COLO668 (cell line): Measurements from ENCODE around the gene WFS1.

Source experiments
- DNase-seq: peaks from one replicate; lab custom pipeline; 2025; ENCODE audit not compliant: unreplicated experiment; lab: John Stamatoyannopoulos, UW

WFS1 gene

DNA sequence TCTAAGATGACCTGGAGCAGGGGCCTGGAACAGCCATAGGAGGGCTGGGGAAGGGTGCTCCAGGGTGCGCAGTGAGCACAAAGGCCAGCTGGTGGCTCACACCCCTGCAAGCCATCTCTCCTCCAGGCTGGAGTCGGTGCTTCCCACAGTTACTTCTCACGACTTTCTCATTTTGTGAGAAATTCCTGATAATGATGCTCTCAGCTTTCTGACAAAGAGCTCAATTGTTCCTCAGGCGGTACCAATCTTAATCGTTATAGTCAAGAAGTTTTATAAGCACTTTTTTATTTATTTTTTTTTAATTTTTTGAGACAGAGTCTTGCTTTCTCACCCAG lies 11.7 kb upstream of the WFS1 start:
- DNase-seq: no peak

DNA sequence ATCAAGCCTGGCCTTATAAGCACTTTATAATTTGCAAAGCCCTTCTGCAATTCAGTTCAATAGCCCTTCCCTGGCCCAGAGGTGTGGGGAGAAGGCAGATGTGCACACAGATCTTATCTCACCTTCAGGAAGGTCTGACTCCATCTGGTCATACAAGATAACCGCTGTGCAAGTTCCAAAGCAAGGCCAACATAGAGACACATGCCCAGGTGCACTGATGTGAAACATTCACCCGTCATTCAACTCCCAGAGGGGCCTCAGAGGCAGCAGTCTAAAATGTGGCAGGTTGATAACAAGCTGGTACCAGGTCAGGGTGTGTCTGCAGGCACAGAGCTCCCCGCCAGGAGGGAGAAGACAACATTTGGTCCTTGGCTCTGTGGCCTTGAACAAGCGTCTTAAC lies 10.9 kb upstream of the WFS1 start:
- DNase-seq: no peak

DNA sequence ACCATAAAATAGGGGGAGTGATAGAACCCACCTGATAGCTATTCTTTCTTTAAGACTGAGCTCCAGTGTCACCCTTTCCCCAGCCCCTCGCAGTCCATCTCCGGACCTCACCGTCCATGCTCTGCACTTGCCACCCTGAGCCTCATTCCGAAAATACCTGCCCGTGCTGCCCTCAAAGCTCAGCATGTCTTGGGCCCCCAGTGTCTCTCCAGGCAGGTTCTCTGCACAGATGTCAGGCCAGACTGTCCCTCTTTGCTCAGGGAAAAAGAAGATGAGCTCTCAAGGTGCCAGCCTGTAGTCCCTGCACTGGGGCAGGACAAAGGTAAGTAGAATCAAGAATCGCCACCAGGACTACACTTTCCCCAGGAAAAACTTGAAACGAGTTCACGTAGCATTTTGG lies 9.8 kb upstream of the WFS1 start:
- DNase-seq: no peak

DNA sequence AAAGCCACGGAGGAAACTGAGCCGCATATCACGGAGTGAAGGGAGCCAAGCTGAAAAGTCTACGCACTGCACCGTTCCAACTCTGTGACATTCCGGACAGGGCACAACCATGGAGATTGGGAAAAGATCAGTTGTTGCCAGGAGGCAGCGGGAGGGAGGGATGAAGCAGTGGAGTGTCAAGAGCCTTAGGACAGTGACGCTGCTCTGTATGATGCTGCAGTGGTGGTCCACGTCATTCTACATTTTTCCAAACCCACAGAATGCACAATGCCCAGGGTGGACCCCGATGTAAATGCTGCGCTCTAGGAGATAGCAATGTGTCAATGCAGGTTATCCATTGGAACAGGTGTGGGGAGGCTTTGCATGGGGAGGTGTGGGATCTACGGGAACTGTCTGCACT lies 7.5 kb upstream of the WFS1 start:
- no peak for DNase-seq

DNA sequence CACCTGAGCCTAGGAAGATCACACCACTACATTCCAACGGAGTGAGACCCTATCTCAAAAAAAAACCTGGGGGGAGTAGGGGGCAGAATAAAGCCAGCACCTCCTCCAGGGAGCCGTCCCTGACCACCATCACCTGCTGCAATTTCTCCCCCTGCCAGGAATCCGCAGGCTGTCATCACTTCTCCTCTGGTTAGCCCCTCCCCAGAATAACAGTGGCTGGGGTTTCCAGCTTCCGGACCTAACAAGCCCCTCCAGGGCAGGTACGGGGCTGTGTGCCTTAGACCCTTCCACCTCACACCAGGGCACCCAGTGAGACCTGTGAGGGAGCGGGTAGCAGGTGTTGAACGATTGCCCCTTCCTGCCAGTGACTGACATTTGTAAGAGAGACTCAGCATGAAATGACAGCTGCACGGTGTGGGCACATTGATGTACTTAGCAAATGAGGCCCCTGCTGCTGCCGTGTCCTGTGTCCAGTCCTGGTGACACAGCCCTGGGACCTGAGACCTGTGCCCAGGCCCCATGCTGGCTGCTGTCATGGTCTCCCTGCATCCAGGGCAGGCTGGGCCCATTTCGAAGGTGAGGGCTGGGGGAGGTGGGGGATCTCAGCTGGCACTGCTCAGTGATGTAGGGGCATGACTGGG lies 6.7 kb upstream of the WFS1 start:
- no peak for DNase-seq

DNA sequence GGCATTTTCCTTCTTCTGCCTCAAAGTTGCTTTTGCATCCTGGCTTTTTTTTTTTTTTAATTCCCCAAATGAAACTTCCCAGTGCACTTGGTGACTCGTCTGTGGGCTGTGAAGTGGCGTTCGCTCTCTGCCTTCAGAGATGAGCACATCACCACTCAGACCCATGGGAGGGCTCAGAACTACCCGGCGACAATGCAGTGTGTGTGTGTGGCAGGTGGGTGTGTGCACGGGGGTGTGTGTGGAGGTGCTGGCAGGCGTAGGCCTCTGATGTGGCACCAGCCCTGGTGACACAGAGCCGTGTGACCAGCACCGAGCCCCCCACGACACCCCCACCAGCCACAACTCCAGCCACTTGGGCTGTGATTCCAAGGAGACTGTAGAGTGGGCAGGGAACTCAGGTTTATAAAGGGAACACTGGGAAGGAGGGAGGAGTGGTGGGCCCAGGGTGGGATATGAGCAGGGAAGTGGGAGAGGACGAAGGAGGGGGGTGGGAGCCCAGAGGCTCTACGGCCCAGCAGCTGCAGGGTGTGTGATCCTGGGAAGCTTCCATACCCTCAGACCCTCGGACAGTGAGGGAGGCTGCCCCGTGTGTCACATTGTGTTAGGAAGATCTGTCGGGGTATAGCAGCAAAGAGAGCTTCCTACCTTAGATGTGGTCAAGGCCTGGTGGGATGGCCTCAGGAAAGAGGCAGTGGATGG lies 6.0 kb upstream of the WFS1 start:
- no peak for DNase-seq

DNA sequence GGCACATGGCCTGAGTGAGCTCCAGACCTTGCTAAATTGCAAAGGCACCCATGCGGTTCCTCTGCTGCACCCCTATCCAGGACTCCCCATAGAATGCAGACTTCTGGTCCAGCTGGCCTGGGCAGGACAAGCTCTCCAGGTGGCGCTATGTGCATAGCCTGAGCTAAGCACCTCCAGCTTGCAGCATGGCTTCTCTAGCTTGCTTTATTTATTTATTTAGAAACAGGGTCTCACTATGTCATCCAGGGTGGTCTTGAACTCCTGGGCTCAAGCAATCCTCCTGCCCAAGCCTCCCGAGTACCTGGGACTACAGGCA lies 5.5 kb upstream of the WFS1 start:
- DNase-seq: peak; percentile 60

DNA sequence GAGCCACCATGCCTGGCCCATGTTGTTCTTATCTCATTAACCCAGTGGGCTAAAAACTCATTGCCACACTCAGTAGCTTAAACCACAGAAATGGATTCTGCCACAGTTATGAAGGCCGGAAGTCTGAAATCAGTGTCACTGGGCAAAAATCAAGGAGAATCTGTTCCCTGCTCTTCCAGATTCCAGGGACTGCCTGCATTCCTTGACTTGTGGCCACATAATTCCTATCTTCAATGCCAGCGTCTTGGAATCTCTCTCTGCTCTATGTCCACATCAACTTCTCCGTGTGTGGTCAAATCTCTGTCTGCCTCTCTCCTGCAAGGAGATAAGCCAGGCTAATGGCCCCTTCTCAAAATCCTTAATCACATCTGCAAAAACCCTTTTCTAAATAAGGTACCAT lies 4.1 kb upstream of the WFS1 start:
- DNase-seq: no peak

DNA sequence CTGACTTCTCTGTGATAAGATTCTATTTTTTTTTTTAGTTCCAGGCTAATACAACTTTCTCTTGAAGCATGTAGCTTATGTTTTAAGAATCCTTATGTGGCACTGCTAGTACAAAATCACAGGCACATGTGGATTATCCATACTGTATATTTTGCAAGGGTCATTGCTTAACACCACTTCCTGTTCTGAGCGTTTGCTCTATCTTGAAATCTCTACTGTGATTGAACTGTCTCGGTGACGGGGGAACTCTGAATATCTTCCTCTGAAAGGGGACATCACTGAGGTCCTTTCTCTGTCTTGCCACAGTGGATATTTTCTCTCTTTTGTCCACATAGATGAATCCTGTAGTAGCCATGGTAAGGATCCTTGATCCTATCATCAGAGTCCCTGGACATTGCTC lies 2.1 kb upstream of the WFS1 start:
- no peak for DNase-seq

DNA sequence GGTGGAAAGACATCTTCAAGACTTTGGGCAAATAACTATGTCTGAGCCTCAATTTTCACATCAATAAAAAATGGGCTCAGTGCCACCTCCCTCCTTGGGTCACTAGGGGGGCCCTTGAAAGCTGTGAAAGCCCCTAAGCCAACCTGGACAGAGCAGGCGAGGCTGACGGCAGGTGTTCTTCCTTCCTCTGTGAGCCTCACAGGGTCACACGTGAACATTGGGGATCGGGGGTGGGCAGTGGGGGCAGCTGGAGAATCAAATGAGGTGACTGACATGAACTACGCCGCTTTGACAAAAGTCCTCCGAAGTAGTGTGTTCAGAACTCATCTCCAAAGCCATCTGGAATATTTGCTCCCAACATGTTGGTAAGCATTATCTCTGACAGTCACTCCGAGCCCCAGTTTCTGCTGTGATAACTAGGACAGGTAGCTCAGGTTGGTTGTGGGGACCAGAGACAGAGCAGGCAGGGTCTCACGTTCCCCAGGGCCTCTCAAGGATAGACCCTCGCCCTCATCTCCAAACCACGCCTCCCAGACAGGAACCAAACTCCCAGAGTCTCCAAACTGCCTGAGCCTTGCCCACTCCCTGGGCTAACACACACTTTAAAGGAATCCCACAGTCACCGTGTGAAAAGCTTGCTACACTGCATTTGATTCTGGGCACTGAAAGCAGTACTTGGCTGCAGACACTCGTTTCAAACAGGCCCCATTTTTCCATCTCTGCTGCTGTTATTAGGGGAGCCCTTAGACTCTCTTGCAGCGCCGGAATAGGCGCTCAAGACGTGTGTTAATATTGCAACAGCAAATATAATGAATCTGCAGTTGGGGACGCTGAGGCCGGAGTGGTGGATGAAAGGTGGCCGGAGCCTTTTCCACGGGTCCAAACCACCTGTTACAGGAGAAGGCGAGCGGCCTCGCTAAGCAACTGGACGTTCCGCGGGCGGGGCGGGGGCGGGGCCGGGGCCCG lies 717 bp upstream of the WFS1 start:
- DNase-seq: no peak

DNA sequence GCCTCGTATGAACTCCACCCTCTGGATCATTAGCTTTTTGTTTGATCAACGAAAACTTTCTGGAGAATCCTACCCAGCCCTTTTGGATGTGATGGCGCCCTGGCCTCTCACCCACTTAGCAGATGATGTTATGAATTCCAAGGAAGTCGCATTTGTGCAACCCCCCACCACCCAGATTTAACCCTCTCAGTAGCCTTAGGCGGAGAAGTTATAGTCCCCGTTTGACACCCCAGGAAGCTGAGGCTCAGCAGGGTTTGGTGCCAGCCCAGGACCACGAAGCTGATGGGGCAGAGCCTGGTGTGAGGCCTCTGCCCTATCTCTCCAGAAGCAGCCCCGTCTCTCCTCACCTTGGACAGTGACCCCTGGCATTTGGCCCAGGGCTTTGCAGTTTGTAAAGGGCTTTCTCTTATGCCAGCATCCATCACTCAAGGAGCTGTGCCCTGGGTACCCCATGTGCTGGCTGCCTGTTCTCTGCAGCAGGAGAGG lies 1.0 kb downstream of the WFS1 start:
- no peak for DNase-seq

DNA sequence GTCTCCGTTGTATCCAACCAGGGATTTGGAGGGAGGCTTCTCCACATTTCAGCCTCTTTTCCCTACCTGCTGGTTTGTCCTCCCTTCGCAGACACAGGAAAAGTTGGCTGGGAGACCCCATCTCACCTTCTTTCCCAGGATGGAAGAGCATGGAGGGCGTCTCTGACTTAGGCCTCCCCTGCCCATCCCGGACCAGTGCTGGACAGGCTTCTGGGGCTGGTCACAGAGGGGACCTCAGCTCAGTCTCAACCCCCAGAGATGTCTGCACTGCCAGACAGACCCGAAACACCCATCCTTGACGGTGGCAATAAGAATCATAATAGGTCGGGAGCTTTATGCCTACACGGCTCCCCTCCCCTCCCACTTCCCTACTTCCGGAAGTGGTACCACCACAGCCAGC lies 1.6 kb downstream of the WFS1 start:
- no peak for DNase-seq

DNA sequence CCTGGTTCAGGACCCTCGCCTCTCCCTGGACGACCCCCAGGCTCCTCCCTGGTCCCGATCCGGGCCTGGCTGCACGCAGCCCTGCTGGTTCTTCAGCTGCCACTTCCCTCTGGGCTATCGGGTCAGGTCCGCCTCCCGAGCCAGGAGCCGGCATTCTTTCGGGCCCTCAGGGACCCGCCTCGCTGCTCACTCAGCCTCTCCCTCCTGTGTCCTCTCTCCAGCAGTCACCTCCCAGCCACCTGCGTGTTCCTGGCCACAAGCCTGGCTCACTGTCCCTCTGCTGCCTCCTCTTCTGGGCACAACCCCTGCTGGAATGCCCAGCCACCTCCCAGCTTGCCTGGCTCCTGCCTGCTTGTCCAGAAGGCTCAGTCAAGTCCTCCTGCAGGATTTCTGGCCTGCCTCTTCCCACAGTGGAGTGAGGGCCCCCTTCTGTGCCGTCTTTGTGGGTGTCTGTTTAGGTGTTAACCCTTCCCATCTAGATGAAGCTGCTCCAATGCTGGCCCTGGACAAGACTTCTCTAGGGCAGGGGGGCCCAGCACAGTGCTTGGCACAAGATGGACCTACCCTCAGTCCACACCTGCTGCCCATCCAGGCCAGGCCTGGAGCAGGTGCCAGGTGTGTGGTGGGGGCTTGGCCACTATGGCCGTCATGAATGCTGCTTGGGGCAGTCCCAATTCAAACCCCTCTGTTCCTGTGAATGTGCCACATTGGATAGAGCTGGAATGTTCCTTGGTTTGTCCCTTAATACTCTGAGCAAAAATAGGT lies 2.2 kb downstream of the WFS1 start:
- peak; percentile 44 for DNase-seq

DNA sequence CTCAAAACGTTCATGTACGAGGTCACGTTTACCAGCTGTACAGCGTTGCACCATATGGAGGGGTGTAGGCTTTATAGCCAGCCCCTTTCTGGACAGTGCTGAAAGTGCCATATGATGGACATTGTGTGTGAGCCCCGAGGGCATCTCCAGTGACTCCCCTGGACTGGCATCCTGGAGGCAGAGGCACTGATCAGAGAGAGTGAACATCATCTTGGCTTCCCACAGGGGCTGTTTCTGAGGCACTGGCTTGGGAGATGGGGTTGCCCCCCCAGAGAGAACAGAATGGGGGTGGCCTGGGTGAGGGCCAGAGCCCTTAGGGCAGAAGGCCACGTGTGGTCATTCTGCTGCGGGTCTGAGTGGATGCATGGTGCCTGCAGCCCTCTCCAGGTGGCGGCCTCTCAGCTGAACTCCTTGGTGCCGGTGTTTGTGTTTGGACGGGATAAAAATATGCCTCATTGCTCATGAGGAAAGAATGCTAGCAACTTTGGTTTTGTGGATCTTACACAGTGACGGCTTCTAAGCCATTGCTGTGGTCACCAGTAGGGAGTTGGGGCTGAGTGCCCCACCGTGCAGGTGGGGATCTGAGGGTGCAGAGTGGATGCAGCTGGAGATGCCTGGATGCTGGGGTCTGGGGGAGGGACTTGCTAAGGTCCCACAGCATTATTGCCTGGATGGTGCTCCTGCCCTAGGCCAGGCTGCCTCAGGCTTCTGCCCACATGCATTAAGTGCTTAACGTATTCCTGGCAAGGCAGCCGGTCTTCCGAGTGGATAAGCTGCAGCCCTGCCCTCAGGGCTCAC lies 3.4 kb downstream of the WFS1 start:
- DNase-seq: peak; percentile 14

DNA sequence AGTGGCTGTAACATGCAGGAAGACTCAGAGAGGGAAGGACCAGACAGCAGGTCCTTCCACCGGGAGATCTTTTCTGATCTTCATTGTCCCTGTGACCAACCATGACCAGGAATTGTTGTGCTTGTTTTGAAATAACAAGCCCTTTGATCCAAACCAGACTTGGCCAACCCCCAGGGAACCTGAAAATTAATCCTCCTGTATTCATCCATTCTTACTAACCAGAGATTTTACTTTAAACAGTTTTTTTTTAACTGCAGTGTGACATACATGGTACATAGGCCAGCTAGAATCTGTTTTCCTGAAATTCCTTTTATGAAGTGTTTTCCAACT lies 4.0 kb downstream of the WFS1 start:
- DNase-seq: no peak

DNA sequence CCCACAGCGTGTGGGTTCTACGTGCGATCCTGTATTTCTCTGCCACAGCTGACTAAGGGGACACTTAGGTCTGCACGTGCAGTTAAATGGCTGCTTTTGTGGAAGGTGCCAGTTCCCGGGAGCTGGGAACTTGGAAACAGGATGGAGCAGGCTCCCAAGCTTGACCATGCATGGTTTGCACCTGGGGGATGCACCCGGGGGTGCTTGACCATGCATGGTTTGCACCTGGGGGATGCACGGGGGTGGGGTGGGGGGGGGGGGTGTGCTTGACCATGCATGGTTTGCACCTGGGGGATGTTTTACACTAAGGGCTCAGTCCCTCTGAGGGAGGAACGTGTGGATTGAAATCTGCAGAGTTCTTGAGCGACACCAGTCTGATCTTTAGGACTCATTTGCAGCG lies 5.7 kb downstream of the WFS1 start:
- no peak for DNase-seq

DNA sequence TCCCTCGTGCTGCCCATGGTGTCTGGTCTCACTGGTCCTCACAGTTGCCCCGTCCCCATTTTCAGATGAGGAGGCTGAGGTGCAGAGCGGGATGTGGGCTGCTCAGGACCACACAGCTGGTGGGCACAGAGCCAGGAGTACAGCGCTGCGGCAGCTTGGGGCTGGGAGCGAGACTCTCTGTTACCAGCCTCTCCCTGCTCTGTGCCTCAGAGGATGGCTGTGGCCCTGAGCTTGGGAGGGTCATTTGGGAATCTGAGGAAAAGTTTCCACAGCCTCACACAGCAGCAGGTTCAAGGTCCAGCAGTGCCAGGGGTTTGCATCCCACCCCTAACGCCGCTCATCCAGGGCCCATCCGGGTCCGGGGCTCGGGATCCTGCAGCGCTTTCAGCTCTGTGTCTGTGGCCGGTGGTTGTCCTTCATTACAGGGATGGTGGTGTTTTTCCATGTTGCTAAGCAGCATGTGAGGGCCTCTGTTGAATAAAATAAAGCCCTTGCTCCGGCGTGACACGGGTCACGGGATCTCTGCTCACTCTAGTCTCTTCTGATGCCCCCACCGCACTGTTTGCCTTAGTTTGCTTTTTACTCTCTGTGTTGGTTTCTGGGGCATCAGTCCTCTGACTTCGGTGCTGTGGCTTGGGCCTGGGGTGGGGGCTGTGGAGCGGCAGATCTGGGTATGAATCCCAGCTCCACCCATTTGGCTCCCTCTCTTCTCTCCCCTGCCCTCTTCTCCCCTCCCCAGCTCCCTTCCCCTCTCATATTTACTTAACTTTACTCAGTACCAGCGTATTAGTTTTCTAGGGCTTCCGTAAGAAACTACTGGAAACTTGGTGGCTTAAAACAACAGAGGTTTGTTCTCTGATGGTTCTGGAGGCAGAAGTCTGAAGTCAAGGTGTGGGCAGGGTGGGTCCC lies 6.5 kb downstream of the WFS1 start:
- peak; percentile 67 for DNase-seq

DNA sequence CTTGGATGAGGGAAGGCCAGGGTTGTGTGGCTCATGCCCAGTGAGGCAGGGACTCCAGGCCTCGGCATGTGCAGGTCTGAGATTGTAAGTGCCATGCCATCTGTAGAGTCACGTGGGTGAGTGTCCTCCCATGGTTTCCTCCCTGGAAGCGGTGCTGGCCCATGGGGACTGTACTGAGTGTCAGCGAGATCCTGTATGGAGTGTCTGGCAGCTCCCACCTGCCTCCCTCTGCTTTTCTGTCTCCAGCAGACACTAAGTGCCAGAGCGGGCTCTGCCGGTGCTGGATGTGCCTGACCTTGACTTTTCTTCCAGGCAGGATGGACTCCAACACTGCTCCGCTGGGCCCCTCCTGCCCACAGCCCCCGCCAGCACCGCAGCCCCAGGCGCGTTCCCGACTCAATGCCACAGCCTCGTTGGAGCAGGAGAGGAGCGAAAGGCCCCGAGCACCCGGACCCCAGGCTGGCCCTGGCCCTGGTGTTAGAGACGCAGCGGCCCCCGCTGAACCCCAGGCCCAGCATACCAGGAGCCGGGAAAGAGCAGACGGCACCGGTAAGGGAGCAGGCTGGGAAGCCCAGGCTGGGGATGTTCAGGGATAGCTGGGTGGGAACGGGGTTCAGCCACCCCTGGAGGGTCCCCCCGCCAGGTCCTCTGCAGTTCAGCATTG lies 7.6 kb downstream of the WFS1 start:
- DNase-seq: no peak
